ENCODE measurements around the gene KIDINS220. TPM values are rescaled to one million over a fixed set of nuclear protein-coding genes. Genes with fewer than 3 reads are reported as not detected.

Gene KIDINS220
- total and polyA plus RNA-seq, 9 of the 15 experiments (the other 6 are each of a cell fraction or from before 2014, with no cell fraction given), result 15.2 to 48.0 (median 34.4) TPM

DNA sequence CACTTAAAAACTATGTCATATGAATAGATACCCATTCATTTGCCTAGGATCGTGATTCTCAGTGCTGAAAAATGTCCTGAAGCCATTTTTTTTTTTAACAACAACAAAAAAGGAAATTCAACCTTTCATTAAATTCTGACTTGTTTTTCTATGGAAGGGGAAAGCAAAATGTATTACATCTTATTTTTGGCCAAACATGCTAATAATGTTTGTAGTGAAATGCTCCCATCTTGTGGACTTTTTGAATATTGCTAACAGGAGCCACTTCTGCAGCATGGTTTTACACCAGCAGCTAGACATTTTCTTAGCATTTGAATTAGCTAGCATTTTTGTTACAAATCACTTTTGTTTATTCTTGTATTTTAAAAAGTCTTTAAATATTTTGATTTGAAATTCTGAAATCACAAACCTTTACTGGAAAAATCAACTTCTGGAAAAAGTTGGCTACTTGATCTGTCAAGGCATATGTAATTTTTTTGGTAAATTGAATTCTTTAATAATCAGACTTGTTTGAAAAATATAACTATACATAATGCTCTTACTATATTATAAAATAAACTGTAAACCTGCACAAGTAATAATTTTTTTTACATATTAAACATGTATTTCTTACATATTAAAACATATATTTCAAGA is 75.8 kb downstream of the KIDINS220 start (continued):
- TF ChIP-seq, protein P1, sequence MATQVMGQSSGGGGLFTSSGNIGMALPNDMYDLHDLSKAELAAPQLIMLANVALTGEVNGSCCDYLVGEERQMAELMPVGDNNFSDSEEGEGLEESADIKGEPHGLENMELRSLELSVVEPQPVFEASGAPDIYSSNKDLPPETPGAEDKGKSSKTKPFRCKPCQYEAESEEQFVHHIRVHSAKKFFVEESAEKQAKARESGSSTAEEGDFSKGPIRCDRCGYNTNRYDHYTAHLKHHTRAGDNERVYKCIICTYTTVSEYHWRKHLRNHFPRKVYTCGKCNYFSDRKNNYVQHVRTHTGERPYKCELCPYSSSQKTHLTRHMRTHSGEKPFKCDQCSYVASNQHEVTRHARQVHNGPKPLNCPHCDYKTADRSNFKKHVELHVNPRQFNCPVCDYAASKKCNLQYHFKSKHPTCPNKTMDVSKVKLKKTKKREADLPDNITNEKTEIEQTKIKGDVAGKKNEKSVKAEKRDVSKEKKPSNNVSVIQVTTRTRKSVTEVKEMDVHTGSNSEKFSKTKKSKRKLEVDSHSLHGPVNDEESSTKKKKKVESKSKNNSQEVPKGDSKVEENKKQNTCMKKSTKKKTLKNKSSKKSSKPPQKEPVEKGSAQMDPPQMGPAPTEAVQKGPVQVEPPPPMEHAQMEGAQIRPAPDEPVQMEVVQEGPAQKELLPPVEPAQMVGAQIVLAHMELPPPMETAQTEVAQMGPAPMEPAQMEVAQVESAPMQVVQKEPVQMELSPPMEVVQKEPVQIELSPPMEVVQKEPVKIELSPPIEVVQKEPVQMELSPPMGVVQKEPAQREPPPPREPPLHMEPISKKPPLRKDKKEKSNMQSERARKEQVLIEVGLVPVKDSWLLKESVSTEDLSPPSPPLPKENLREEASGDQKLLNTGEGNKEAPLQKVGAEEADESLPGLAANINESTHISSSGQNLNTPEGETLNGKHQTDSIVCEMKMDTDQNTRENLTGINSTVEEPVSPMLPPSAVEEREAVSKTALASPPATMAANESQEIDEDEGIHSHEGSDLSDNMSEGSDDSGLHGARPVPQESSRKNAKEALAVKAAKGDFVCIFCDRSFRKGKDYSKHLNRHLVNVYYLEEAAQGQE (IDR thresholded peaks at IDR 0.05; ENCODE audit: borderline replicate concordance), result peak; percentile 48; the same call in 1 of the 2 replicates
- TF ChIP-seq, protein P1 (CRISPR knock-in tag; IDR thresholded peaks at IDR 0.05; ENCODE audit: low read depth), result no peak
- no peak for TF ChIP-seq ZNF239 (CRISPR knock-in tag; IDR thresholded peaks at IDR 0.05)

Measured in K562 (cell line).